NCI-H1417 treated with DMSO at 0.1 percent for 48 hours (cell line): Measurements from ENCODE around the gene ACADM.
A peak's percentile ranks its signal among the peaks of the same experiment; 100 is the strongest.
"Not testable (repeated sequence)": the region's sequence is repeated elsewhere in the genome, so short reads cannot be mapped to it uniquely, and the experiment has no call there.

Experiments used
- DNase-seq: peaks from one replicate; lab custom pipeline; 2025; lab: John Stamatoyannopoulos, UW

The ACADM gene

DNA sequence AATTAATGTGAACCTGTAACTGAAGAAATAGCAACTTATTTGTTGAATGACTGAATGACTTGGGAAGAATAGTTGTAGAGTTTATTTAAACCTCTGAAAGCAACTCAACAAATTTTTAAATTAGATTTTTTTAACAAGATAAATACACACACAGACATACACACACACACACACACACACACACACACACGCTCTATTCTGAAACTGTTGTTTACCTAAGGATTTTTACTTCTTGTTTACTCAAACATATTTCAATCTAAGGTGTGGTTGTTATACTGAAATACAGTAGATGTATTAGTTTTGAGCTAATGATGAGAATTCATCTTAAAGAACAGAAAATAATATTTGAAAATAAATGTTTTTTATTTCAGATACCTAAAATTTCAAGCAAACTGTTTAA, 11.5 kb downstream of the ACADM start:
- no peak for DNase-seq

DNA sequence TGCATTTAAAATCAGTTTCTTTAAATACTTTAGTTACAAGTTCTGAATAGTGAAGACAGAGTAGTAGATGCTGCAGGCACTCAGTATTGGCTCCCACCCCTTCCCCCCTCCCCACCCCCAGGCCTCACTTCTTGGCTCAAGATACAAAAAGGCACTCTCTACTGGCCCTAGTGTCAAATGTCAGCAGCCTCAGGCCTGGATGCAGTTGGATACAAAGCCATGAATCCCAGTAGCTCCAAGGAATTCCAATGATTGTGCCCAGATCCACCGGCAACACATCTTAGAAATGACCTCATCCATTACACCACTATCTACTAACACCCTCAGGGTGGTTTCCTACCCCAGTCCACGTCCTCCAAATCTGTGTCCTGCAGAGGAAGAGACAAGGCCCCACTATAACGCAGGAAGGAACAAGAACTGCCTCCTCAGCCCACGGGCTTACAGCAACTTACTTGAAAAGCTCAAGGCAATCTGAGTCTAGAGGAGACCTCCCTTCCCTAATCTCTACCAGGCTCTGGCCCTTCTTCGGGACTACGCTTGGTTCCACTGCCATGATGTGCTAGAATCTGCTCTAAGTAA, 17.6 kb downstream of the ACADM start:
- no peak for DNase-seq

DNA sequence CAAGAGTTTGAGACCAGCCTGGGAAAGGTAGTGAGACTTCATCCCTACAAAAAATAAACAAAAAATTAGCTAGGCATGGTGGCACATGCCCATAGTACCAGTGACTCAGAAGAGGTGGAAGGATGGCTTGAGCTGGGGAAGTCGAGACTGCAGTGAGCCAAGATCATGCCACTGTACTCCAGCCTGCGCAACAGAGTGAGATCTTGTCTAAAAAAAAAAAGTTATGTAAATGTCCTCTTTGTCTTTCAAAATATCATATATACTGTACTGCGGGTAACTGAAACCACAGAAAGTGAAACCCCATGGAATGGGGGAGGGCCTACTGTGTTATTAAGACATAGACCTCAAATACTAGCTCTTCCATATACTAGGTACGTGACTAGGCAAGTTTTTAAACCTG, 20.8 kb downstream of the ACADM start:
- DNase-seq: no peak

DNA sequence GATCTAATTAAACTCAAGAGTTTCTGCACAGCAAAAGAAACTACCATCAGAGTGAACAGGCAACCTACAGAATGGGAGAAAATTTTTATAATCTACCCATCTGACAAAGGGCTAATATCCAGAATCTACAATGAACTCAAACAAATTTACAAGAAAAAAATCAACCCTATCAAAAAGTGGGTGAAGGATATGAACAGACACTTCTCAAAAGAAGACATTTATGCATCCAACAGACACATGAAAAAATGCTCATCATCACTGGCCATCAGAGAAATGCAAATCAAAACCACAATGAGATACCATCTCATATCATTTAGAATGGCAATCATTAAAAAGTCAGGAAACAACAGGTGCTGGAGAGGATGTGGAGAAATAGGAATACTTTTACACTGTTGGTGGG, 32.7 kb downstream of the ACADM start:
- not testable (repeated sequence) for DNase-seq

DNA sequence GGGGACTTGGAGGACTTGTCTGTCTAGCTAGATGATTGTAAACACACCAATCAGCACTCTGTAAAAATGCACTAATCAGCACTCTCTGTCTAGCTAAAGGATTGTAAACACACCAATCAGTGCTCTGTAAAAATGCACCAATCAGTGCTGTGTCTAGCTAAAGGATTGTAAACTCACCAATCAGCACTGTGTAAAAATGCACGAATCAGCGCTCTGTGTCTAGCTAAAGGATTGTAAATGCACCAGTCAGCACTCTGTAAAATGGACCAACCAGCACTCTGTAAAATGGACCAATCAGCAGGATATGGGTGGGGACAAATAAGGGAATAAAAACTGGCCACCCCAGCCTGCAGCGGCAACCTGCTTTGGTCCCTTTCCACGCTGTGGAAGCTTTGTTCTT, 34.0 kb downstream of the ACADM start:
- DNase-seq: not testable (repeated sequence)

DNA sequence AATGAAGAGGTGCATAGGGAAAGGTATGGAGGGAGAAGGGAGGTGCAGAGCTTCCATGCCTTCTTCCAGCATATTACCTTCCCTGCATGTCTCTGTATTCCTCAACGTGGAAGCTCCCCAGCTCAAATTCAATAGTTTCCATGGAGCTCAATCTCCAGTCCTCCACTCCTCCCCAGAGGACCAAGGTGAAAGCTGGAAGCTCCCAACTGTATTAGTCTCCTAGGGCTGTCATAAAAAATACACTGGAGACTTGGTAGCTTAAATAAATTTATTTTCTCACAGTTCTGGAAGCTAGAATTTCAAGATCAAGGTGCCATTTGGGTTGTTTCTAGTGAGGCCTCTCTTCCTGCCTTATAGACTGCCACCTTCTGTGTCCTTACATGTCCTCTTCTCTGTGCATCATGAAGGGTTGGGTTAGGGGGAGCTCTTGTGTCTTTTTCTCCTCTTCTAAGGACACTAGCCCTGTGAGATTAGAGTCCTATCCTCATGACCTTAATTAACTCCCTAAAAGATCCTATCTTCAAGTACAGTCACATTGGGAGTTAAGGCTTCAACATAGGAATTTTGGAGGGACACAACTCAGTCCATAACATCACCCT, 39.6 kb downstream of the ACADM start:
- DNase-seq: no peak

DNA sequence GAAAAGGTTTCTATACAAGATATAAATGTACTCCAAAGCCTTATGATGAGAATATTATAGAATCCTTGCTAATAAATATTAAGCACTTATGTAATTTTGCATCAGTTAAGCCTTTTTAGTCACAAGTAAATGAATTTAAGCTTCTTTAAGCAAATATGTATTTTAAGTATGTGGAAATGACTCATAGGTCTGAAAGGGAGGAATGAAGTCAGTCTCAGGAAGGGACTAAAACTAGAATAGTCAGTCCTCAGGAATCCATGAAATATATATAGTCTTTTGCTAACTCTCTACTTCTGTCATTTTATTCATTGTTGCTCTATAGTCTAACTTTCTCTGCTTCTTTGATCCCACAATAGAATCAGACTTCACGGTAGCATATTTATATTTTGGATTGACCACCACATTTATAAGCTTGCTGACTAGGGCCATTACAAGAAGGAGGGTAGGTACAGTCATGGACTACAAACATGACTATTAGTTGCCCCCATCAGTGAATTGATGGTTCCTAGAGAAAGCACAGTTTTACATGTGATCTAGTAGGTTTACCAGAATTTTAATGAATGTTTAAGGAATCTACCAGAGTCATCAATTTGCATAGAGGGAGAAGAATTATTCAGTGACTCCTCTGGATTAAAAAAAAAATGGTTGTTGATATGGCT, 41.3 kb downstream of the ACADM start:
- DNase-seq: no peak

DNA sequence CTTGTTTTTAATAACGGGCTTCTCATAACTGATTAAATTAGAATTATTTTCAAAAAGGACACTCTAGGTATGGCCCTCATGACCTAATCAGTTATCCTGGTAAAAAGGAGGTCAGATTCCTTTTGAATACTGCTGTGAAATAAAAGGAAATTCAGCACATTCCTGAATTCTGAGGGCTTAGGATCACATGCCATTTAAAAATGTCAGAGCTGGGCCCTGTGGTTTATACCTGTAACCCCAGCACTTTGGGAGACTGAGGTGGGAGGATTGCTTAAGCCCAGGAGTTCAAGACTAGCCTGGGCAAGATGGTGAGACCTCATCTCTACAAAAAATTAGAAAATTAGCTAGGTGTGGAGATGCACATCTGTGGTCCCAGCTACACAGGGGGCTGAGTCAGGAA, 43.5 kb downstream of the ACADM start:
- no peak for DNase-seq

DNA sequence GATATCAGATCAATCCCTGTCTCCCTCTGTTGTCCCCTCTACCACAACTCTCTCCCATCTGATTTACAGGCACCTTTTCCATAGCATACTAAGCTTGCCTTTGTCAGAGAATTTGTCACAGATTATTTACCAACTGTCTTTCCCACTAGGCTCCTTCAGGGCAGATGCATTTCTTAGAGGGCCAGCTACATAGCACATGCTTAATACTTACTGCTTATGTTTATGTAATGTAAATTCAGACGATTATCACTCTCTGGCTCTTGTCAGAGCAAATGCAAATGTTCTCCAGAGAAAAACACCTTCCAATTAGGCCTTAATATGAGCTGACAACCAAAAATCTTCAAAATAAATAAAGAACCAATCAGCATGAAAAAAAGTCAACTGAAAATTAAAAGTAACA, 46.3 kb downstream of the ACADM start:
- no peak for DNase-seq

DNA sequence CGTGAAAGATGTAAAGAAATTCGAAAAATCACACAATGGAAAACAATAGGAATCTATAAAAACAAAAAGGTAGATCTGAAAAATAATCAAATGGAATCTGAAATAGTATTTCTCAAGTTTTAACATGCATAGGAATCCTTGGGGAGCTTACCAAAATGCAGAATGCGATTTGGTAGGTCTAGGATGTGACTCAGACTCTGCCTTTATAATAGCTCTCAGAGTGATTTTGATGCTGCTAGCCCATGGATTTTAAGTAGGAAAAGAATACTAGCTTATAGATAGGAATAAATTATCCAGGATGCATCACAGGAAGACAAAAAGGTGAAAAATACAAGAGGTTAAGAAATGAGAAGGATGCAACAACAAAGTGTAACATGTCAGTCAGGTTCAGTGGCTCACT, 47.5 kb downstream of the ACADM start:
- no peak for DNase-seq

DNA sequence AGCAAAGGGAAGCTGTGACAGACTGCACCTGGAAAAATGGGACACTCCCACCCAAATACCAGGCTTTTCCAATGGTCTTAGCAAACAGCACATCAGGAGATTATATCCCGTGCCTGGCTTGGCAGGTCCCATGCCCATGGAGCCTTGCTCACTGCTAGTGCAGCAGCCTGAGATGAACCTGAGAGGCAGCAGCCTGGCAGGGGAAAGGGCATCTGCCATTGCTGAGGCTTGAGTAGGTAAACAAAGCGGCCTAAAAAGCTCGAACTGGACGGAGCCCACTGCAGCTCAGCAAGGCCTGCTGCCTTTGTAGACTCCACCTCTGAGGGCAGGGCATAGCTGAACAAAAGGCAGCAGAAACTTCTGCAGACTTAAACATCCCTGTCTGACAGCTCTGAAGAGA, 53.3 kb downstream of the ACADM start:
- DNase-seq: not testable (repeated sequence)

DNA sequence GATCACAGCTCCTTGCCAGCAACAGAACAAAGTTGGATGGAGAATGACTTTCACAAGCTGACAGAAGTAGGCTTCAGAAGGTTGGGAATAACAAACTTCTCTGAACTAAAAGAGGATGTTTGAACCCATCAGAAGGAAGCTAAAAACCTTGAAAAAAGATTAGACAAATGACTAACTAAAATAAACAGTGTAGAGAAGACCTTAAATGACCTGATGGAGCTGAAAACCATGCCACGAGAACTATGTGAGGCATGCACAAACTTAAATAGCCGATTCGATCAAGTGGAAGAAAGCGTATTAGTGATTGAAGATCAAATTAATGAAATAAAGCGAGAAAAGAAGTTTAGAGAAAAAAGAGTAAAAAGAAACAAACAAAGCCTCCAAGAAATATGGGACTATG, 54.2 kb downstream of the ACADM start:
- DNase-seq: not testable (repeated sequence)

DNA sequence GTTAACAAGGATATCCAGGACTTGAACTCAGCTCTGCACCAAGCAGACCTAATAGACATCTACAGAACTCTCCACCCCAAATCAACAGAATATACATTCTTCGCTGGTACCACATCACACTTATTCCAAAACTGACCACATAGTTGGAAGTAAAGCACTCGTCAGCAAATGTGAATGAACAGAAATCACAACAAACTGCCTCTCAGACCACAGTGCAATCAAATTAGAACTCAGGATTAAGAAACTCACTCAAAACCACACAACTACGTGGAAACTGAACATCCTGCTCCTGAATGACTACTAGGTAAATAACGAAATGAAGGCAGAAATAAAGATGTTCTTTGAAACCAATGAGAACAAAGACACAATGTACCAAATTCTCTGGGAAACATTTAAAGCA, 55.7 kb downstream of the ACADM start:
- not testable (repeated sequence) for DNase-seq

DNA sequence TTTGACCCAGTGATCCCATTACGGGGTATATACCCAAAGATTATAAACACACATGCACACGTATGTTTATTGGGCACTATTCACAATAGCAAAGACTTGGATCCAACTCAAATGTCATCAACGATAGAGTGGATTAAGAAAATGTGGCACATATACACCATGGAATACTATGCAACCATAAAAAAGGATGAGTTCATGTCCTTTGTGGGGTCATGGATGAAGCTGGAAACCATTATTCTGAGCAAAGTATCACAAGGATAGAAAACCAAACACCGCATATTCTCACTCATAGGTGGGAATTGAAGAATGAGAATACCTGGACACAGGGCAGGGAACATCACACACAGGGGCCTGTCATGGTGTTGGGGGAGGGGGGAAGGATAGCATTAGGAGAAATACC, 59.4 kb downstream of the ACADM start:
- not testable (repeated sequence) for DNase-seq

DNA sequence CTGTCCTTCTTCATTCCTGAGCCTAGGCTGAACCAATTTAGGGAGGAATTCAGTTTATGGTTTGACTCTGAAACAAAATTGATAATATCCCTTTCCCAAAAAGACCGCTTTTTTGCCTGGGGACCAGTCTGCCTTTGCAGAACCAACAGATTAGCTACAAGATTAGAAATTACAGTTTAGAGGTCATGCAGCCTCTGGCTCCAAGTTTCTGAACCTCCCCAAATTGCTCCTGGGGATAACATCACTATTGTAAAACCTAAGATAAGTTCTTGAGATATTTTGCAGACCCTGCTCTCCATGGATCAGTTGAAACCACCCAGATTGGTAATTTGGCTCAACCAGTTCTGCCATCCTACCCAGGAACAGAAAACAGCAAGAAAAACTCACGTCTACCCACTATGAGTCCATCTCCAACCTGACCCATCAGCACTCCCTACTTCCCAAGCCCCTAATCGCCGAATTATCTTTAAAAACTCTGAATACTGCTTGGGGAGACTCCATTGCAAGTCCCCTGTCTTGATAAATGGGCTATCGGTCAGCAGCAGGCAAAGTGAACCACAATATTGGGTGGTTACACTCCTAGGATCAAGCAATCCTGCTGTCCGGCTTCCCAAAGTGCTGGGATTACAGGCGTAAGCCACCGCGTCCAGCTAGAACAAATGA, 60.9 kb downstream of the ACADM start:
- DNase-seq: no peak

DNA sequence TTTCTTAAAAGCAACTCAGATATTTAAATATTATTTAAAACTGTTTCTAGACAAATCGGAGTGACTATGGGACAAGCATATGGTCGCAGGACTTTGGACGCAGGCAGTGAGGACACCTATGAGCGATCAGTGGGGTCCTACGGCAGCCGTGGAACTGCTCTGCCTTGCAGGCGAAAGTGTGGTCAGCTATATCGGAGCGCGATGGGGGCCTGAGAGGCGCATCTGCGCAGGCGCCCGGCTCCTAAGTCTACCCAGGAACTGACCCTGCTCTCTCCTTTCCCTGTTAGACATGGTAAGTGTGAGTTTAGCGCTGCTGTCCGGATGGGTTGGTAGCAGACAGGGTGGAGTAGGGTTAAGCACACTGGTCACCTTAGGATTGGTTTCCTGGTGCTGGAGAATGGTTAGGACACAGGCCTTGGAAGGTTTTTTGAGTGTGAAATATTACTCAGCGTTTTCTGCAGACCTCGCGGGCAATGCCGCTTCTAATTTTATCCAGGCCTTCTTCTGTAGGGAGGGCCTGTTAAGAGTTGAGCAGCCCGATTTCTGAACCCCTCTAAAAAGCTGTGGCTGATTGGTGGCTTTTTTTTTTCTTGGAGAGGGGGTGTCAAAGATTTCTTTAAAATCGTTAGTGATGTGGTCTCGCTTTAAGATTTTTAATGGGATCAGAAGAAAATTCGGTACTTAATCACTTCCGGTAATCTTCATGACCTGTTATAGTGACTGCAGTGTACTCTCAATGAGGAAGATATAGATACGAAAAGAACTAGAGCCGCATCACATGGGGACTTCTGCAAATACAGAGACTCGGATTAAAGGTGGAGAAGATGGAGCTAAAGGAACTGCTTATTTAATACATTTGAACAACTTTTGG, 61.7 kb downstream of the ACADM start, which contains the start of gene RABGGTB:
Gene RABGGTB (plus strand): TSS at position 274 of the 871 bp plus-strand sequence. CDS start 16 bp downstream, at position 290.
- peak; percentile 59 for DNase-seq

DNA sequence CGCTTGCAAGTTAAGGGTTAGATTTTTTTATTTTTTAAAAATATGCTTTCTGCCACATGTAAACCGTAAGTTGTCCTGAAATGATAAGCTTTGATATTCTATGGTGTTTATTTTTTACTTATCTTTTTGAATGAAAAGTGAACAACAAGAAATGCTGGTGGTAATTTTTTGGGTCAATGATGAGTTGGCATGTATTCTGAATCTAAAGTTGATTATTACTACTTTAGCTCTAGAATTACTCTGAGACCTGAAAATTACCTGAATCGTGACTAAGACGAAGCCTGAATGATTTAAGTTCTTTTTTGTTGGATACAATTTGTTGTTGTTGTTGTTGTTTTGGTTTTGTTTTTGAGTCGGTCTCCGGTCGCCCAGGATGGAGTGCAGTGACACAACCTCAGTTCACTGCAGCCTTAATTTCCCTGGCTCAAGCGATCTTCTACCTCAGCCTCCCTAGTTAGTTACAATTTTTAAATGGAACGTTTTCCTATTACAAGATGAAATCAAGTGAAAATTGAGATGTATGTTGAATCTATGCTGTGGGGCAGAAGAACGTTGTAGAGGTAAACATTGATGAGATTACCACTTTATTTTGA, 62.5 kb downstream of the ACADM start:
- no peak for DNase-seq

DNA sequence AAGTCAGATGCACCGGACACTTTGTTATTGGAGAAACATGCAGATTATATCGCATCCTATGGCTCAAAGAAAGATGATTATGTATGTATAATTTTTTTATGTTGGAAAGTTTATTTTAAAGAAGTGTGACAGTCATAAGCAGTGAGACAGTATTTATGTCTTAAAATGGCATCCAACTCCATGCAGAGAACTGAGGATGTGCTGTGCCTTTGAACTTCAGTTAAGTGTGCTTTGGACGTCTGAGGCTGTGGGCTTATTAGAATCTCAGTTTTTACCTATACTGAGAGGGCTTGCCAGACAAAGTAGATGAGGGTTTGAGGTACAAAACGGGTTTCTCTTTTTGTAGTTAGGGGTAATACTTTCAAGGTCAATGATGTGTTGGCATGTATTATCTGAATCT, 63.0 kb downstream of the ACADM start:
- DNase-seq: no peak

DNA sequence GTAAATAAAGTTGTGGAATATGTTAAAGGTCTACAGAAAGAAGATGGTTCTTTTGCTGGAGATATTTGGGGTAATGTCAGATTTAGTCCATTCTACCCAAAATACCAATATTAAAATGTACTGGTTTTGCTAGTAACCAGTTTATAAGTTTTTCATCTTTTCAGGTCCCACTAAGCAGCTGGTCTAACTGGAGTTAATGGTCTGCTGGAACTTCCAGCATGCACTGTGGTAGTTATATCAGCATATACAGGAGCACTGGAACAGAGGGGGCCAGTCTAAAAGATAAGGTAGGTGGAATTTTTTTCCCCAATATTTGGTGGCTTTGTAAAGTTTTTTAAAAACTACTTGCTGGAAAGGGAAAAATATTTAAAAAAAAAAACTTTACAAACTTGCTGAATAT, 65.5 kb downstream of the ACADM start:
- DNase-seq: no peak

DNA sequence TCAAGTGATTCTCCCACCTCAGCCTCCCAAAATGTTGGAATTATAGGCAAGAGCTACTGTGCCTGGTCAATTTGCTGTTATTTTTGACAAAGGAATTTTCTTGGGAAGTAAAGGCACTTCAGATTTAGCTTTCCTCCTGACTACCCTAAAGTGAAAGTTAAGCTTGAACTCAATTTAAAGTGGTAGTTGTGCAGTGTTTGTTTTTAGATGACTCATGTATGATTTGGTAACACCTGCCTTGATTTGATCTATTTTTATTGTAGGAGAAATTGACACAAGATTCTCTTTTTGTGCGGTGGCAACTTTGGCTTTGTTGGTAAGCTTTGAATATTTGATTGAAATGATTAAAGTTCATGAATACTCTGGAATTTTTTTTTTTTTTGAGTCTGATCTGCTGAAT, 66.5 kb downstream of the ACADM start:
- no peak for DNase-seq

DNA sequence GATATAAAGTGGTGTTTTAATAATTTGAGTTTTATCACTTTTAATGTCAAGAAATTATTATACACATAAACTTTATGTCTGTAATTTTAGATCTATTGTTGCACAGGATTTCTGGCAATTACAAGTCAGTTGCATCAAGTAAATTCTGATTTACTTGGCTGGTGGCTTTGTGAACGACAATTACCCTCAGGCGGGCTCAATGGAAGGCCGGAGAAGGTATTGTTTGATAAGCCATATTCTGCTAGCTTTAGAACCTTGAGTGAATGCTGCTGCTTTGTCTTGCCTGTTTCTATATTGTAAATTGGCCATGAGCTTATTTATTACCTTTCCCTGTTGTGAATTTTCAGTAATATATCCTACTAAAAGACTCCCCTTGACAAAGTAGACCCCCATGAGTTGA, 67.6 kb downstream of the ACADM start:
- no peak for DNase-seq

DNA sequence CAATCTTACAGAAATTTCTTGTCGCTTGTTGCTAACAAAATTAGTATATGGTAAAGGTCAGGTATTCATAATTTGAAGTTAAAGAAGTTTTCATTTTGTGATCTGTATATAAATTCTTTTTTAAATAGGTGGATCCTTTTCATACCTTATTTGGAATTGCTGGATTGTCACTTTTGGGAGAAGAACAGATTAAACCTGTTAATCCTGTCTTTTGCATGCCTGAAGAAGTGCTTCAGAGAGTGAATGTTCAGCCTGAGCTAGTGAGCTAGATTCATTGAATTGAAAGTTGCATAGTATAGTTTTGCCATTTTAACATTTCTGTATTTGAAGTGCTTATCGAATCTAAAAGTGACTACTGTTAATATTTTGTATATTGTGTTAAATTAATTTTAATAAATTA, 69.9 kb downstream of the ACADM start:
- DNase-seq: no peak
